HPDE6-E6E7 (cell line): ENCODE data around the gene STK32B.

Source experiments
- DNase-seq: peaks from one replicate; pipeline ENCODE4 v3.0.0; 2011; ENCODE audit warnings: missing footprints; ENCODE audit errors: extremely low spot score

The STK32B gene

DNA sequence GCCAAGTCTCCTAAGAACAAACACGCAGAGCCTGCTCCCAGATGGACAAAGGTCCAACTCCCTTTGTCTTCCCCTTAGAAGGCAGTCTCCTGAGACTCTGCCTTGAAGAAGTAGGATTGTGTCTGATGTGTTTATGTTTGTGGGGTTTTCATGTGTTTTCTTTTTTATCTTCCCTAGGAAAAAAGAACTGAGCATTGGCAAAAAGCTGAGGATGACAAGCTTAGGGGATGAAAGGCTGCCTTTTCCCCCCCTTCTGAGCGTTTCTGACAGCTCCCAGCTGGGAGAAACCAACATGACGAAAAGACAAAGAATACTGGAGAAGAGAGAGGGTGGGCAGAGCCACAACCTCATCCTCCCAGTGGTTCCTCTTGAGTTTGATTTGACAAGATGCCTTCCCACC is 475.9 kb downstream of the STK32B start:
- no peak for DNase-seq

GRCh38 chr4:5528031-5528436 is 476.8 kb downstream of the STK32B start:
- DNase-seq, result no peak

DNA sequence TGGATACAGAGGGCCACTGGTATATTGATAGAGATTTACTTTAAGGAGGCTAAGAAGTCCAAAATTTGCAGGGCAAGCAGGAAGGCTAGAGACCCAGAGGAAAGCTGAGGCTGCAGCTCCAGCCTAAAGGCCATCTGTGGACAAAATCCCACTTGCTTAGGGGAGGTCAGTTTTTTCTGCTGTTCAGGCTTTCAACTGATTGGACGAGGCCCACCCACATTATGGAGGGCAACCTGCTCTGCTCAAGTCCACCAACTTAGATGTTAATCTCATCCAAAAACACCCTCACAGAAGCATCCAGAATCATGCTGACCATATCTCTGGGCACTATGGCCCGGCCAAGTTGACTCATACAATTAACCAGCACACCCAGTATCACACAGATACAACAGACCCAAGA is 480.8 kb downstream of the STK32B start:
- DNase-seq, result no peak

GRCh38 chr4:5539584-5539983 is 488.3 kb downstream of the STK32B start:
- DNase-seq, result no peak

- DNase-seq, result no peak
Observed at GRCh38 chr4:5541169-5541568, 489.9 kb downstream of the STK32B start.

- DNase-seq, result no peak
Observed at GRCh38 chr4:5543681-5544080, 492.4 kb downstream of the STK32B start.

DNA sequence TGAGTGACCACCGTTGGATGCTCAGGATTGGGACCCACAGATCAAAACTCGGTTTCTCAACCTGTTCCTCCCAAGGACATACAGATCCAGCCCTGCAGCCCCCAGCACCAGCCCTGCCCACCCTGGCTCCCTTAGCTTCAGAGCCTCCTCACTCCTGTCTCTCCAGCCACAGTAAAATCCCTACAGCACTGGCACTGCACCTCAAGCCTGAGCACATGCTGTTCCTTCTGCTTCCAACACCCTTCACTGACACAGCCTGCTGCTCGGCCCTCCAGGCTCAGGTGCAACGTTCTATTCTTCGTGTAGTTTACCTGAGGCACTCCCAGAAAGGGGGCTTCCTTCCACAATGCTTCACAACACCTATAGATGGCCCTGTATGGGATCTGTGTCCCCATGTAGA is 493.5 kb downstream of the STK32B start:
- DNase-seq, result no peak

DNA sequence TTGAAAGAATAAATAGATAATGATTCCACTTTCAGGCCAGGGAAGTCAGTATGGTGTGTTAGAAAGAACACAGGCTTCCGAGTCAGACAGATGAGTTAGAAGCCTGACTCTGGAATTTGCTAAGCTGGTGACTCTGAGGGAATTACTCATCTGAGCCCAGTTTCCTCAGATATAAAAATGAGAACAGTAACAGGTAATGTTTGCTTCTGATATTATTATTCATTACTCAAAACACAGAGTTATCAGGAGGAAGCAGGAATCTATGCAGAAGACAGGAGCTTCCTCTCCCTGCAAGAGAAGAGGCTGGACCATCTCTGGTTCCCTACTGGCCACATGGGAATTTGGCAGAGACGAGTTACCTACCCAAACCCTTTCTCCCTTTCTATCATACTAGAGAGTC is 494.0 kb downstream of the STK32B start:
- DNase-seq, result no peak

DNA sequence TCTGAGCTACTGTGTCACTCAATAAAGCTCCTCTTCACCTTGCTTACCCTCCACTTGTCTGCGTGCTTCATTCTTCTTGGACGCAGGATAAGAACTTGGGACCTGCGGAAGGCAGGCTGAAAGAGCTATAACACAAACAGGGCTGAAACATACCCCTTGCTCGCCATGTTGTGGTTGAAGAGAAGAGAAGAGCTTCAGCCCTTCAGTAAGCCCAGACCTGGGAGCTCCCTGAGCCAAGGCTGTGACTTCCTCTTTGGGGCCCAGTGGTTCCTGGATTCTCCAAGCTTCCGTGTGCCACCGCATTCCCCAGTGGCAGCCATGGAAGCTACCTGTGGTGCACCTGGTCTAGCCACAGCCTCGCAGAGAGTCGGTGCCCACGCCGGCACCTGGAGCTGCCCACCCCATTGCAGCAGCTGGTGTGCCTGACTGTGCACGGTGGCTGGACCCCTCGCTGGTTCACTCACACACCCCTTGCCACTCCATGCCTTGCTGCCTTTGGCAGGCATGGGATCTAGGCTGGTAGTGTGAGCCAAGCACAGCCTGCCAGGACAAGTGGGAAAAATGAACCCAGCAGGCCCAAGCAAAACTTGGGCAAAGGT is 496.5 kb downstream of the STK32B start:
- no peak for DNase-seq
